GM23248 (cell line): ENCODE data around the gene UBE2B.

Experiments
- EZH2 ChIP-seq: fragments of 200-600 bp; sonication (generic); IDR thresholded peaks from 2 replicates; pipeline ENCODE4 v1.6.1; 2018; ENCODE audit warnings: antibody characterized with exemption, mild to moderate bottlenecking; ENCODE audit not compliant: insufficient read depth, poor library complexity, severe bottlenecking
- EZH2phosphoT487 ChIP-seq: fragments of 200-600 bp; sonication (generic); IDR thresholded peaks from 2 replicates; pipeline ENCODE4 v1.6.1; 2018; ENCODE audit warnings: antibody characterized with exemption, moderate library complexity, mild to moderate bottlenecking, low read depth; ENCODE audit not compliant: insufficient read depth

GRCh38 chr5:134383980-134384697 lies 12.8 kb downstream of the UBE2B start:
- no peak for TF ChIP-seq EZH2
- TF ChIP-seq EZH2phosphoT487: no peak
